ENCODE results near the gene ASRGL1.
"Not testable (repeated sequence)": the region's sequence is repeated elsewhere in the genome, so short reads cannot be mapped to it uniquely, and the experiment has no call there.

The ASRGL1 gene

DNA sequence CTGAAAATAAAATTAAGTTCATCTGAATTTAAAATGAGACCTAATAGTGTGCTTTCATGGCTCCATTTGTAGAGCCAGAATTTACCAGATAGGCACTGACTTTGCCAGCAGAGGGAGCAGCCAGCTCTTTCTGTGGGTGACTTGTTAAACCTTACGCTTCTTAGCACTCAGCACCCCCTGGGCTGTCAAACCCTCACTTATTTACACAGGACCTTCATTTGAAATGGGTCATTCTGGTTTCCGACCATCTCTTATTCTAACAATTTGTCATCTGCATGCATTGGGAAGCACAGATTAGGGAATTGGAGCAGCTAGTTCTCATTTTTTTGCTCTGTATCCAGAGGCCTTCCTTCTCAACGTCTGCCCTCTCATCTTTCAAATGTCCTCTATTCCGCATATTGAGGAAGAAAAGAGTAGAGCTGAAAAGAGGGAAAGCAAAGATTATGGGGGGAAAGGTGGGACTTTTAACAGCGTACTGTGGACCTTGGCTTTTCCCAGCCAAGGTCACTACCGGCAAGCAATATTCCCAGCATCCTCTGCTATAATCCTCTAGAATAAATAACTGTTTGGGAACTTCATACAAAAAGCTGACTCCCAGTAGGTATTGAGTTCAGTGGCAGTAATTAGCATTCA lies 3.1 kb downstream of the ASRGL1 start:
- Mint-ChIP-seq H3K27me3 (peaks cover 4% of the 10 kb centered on the region), H3K27ac (no peak overlapping the region), H3K4me3 (no peak overlapping the region), H3K36me3 (no peaks in the 10 kb centered on the region), H3K9me3 (no peaks in the 10 kb centered on the region), H3K4me1 (peaks cover 25% of the 10 kb centered on the region)

DNA sequence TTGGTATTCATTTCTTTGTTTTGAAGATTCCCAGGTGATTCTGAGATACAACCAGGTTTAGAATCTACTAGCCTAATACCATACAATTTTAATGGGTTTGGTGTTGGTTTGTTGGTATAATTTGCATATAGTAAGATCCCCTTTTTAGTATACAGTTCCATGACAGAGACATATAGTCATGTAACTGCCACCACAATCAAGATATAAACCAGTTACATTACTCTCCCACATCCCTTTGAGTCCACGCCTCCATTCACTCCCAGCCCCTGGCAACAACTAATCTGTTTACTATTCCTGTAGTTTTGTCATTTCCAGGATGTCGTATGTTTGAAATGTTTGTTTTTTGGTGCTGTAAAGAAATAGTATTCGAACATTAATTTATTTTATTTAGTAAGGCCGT lies 4.3 kb downstream of the ASRGL1 start:
- no peaks in the 10 kb centered on the region for H3K9me3 Mint-ChIP-seq
- H3K27ac Mint-ChIP-seq = no peak overlapping the region
- H3K27me3 Mint-ChIP-seq = peaks cover 4% of the 10 kb centered on the region
- H3K36me3 Mint-ChIP-seq = no peaks in the 10 kb centered on the region
- H3K4me1 Mint-ChIP-seq = peaks cover 18% of the 10 kb centered on the region
- H3K4me3 Mint-ChIP-seq = no peak overlapping the region

DNA sequence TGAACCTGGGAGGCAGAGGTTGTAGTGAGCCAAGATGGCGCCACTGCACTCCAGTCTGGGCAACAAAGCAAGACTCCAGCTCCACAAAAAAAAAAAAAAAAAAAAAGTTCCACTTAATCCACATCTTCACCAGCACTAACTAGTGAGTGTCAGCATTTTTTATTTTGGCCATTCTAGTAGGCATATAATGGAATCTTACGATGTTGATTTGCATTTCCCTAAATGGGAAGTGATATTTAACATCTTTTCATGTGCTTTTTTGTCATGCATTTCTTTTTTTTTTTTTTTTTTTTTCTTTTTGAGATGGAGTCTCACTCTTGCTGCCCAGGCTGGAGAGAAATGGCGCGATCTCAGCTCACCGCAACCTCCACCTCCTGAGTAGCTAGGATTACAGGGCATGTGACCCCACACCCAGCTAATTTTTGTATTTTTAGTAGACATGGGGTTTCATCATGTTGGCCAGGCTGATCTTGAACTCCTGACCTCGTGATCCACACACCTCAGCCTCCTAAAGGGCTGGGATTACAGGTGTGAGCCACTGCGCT lies 6.5 kb downstream of the ASRGL1 start:
- not testable (repeated sequence) for H3K9me3 Mint-ChIP-seq, H3K27ac Mint-ChIP-seq, H3K27me3 Mint-ChIP-seq, H3K4me3 Mint-ChIP-seq, H3K36me3 Mint-ChIP-seq, H3K4me1 Mint-ChIP-seq

DNA sequence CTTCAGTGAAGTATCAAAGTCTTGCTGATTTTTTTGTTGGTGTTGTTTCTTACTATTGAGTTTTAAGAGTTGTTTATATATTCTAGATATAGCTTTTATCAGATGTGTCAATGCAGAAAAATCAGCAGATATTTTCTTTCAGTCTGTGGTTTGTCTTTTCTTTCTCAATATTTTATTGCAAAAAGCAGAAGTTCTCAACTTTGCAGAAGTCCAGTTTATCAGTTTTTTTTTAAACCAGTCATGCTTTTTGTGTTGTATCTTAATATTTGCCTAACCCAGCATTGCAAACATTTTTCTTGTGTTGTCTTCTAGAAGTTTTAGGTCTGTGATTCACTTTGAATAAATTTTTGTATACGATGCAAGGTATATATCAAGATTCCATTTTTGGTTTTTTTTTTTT lies 7.0 kb downstream of the ASRGL1 start:
- no peaks in the 10 kb centered on the region for H3K27me3 Mint-ChIP-seq

DNA sequence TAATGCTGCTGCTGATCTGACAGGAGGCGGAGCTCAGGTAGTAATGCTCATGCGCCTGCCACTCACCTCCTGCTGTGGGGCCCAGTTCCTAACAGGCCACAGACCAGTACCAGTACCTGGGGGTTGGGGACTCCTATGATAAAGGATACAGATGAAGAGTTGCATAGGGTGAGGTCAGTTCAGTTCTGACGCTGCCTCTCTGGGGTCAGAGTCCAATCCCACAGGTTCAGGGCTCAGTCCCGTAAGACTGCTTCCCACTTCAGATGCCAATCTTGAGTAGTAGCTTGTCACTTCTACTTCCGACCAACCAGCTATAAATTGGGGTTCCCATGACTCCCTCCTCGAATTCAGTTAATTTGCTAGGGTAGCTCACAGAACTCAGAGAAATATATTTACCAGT lies 8.6 kb downstream of the ASRGL1 start:
- Mint-ChIP-seq H3K27me3 (no peaks in the 10 kb centered on the region), H3K9me3 (no peaks in the 10 kb centered on the region), H3K27ac (no peak overlapping the region), H3K4me3 (no peak overlapping the region), H3K4me1 (no peaks in the 10 kb centered on the region), H3K36me3 (no peaks in the 10 kb centered on the region)

More for the DNA sequence above, 7.0 kb downstream of the ASRGL1 start:
- Mint-ChIP-seq H3K4me1 (peaks cover 4% of the 10 kb centered on the region), H3K9me3 (no peaks in the 10 kb centered on the region), H3K27ac (no peak overlapping the region), H3K36me3 (no peaks in the 10 kb centered on the region), H3K4me3 (no peak overlapping the region)

DNA sequence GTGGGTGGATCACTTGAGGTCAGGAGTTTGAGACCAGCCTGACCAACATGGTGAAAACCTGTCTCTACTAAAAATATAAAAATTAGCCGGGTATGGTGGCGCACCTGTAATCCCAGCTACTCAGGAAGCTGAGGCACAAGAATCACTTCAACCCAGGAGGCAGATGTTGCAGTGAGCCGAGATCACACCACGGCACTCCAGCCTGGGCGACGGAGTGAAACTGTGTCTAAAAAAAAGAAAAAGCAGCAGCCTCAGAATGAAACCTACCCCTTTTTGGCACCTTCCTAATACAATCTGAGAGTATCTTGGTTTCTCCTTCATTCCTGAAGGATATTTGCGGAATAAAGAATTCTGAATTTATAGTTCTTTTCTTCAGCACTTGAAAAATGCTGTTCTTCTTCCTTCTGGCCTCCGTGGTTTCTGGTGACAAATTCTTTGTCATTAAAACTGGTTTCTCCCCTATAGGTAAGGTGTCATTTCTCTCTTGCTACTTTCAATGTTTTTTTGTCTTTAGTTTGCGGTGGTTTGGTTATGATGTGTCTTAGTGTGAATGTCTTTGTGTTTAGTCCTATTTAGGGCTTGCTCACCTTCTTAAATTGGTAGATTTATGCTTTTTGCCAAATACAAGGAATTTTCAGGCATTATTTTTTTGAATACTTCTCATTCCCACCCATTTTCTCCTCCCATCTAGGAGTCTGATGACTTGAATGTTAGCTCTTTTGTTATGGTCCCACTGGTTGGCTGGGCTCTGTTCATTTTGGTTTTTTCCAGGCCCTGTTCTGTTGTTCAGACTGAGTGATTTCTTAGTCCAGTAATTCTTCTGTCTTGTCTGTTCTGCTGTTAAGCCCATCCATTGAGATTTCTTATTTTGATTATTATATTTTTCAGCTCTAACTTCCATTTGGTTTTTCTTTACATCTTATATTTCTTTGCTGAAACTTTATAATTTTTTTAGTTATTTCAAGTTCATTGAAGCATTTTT lies 15.4 kb downstream of the ASRGL1 start:
- Mint-ChIP-seq H3K27ac (no peak overlapping the region), H3K9me3 (no peaks in the 10 kb centered on the region), H3K27me3 (no peaks in the 10 kb centered on the region), H3K4me3 (no peak overlapping the region), H3K36me3 (no peaks in the 10 kb centered on the region), H3K4me1 (peaks cover 6% of the 10 kb centered on the region)

DNA sequence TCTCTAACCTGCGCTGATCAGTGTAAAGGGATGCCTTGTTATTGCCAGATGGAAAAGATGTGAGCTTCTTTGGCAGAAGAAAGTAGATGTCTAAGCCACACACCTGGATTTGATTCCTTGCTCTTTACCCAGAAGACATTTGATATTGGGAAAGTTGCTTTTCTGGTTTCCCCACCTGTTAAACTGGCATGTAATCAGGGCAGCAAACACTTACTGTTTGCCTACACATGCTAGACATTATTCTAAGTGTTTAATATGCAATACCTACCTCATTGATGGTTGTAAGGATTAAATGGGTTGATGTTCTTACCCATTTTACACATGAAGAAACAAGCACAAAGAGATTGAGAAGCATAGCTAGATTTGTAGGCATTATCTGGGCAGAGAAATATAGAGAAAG lies 16.6 kb downstream of the ASRGL1 start:
- Mint-ChIP-seq H3K9me3 (no peaks in the 10 kb centered on the region), H3K36me3 (no peaks in the 10 kb centered on the region), H3K4me3 (no peak overlapping the region), H3K4me1 (peaks cover 6% of the 10 kb centered on the region), H3K27ac (no peak overlapping the region), H3K27me3 (no peaks in the 10 kb centered on the region)

DNA sequence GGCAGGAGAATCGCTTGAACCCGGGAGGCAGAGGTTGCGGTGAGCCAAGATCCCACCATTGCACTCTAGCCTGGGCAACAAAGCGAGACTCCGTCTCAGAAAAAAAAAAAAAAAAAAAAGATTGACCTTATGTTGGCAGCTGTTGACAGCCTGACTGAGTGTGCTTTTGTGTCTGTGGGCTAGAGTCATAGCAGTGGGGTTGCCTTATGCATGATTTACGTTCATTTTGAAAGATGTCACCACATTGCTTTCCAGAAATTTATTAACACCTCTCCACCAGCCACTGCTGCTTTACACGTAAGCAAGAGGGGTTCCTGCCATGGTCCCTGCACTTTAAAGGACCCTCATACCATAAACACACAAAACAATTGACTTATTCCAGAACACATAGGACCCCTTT lies 21.0 kb downstream of the ASRGL1 start:
- no peaks in the 10 kb centered on the region for H3K4me1 Mint-ChIP-seq
- H3K9me3 Mint-ChIP-seq = no peaks in the 10 kb centered on the region

DNA sequence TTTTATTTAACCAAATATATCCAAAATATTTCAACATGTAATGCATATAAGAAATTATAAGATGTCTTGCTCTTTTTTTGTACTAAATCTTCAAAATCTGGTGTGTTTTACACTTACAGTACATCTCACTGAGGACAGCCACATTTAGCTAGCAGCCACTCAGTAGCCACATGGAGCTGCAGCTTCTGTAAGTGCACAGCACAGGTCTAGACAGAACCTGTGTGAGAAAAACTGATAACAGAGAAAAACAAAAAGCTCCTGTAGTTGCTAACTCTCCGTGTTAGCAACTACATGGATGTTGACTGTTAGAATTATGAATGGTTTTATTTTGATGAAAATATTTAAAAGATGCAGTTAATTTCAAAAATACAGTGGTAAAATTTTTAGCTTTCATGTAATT lies 22.2 kb downstream of the ASRGL1 start:
- H3K4me3 Mint-ChIP-seq = no peak overlapping the region

More for the DNA sequence above, 21.0 kb downstream of the ASRGL1 start:
- Mint-ChIP-seq H3K4me3 (no peak overlapping the region), H3K27ac (no peak overlapping the region), H3K36me3 (no peaks in the 10 kb centered on the region), H3K27me3 (no peaks in the 10 kb centered on the region)

DNA sequence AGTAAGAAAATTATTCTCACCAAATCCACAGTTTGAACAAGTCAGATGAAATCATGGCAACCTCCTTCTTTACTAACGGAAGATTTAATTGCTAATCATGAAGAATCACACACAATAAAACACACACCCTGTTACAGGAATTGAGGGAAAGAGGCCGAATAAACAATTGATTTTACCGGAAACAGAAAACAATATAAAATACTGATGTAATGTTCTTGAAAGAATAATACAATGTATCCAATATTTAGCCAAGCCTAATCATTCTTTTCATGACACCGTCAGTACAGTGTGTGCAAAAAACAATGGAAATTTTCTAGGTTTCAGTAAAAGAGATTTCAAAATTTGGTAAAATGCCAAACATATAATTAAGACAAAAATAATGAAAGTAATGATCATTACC lies 23.4 kb downstream of the ASRGL1 start:
- Mint-ChIP-seq H3K27me3 (no peaks in the 10 kb centered on the region), H3K27ac (no peak overlapping the region), H3K4me1 (no peaks in the 10 kb centered on the region), H3K9me3 (no peaks in the 10 kb centered on the region), H3K4me3 (no peak overlapping the region), H3K36me3 (no peaks in the 10 kb centered on the region)

More for the DNA sequence above, 22.2 kb downstream of the ASRGL1 start:
- H3K4me1 Mint-ChIP-seq = no peaks in the 10 kb centered on the region
- no peak overlapping the region for H3K27ac Mint-ChIP-seq
- no peaks in the 10 kb centered on the region for H3K27me3 Mint-ChIP-seq
- H3K9me3 Mint-ChIP-seq = no peaks in the 10 kb centered on the region
- no peaks in the 10 kb centered on the region for H3K36me3 Mint-ChIP-seq

DNA sequence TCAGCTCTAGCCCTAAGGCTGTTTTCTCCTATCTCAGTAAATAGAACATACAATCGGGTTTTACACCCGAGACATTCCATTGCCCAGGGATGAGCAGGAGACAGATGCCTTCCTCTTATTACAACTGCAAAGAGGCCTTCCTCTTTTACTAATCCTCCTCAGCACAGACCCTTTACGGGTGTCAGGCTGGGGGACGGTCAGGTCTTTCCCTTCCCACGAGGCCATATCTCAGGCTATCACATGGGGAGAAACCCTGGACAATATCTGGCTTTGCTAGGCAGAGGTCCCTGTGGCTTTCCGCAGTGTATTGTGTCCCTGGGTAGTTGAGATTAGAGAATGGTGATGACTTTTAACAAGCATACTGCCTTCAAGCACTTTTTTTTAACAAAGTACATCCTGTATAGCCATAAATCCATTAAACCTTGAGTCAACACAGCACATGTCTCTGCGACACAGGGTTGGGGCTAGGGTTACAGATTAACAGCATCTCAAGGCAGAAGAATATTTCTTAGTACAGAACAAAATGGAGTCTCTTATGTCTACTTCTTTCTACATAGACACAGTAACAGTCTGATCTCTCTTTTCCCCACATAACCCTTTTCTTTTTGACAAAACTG lies 31.7 kb downstream of the ASRGL1 start:
- not testable (repeated sequence) for H3K4me3 Mint-ChIP-seq, H3K36me3 Mint-ChIP-seq, H3K4me1 Mint-ChIP-seq, H3K9me3 Mint-ChIP-seq, H3K27me3 Mint-ChIP-seq, H3K27ac Mint-ChIP-seq

DNA sequence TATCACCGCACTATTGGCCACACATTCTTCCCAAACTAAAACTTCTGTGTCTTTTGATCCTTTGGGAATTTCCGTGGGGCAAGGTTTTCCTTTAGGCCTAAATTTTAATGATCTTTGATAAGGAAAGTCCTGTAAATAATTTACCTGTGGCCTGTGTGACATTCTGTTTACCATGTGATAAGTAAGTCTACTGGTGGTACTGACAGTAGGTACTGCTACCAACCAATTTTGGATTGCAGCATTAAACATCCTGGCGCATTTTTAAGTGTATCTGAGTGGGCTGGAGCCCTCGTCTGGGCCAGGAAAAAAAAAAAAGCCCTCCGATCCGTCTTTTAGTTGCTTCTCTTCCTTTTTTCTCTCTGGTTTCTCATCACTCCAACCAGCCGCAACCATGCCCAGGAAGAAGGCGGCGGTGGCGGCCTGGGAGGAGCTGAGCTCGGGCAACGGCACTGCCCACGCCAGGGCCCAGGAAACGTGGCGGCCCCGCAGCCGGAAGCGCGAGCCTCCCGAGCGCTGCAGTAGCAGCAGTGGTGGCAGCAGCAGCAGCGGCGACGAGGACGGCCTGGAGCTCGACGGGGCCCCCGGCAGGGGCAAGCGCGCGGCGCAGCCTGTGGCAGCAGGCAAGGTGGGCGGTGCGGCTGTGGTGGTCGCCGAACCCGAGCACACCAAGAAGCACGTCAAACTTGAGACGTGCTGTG lies 33.6 kb downstream of the ASRGL1 start:
- peak overlapping the region; percentile 85 for H3K27ac Mint-ChIP-seq
- H3K4me3 Mint-ChIP-seq = peak overlapping the region; percentile 70
- no peaks in the 10 kb centered on the region for H3K9me3 Mint-ChIP-seq
- no peaks in the 10 kb centered on the region for H3K36me3 Mint-ChIP-seq
- no peaks in the 10 kb centered on the region for H3K27me3 Mint-ChIP-seq
- H3K4me1 Mint-ChIP-seq = peaks cover 6% of the 10 kb centered on the region

DNA sequence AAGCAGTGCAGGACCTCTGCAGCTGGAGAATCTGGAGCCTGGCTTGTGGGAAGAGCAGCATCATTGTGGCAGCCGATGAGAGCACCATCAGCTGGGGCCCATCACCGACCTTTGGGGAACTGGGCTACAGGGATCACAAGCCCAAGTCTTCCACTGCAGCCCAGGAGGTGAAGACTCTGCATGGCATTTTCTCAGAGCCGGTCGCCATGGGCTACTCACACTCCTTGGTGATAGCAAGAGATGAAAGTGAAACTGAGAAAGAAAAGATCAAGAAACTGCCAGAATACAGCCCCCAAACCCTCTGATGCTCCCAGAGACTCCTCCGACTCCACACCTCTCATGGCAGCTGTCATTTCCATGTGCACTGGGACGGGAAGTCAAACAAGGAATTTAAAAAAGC lies 35.6 kb downstream of the ASRGL1 start:
- Mint-ChIP-seq H3K4me1 (peaks cover 3% of the 10 kb centered on the region), H3K36me3 (no peaks in the 10 kb centered on the region), H3K27ac (no peak overlapping the region), H3K9me3 (no peaks in the 10 kb centered on the region), H3K4me3 (no peak overlapping the region), H3K27me3 (no peaks in the 10 kb centered on the region)

DNA sequence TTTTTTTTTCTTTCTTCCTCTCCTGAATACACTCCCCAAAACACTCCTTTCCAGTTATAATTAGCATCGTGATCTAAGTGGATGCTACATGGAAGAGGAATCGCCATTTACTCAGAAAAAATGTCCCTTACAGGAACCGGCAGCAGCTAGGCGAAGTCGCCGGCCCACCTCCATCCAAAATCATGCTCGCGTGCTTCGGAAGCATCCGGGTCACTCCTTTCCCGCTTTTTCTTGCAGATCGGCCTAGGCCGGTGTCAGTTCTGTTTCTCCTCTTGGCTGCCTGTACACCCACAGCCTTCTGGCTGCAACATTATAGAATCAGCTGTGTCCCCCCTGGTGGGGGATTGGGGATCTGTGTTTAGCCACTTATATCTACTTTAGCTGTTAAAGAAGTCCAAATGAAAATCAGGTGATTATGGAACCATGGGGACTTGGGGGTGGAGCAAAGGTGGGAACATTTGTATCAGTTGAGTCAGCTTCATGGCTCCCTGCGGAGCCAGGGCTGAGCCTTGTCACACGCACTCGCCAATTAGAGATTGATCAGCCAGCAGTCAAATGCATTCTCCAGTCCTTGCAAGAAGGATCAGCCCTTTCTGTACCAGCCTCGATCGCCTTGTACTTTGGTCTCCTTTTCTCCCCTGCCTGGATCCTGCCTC lies 36.3 kb downstream of the ASRGL1 start:
- no peaks in the 10 kb centered on the region for H3K36me3 Mint-ChIP-seq
- H3K9me3 Mint-ChIP-seq = no peaks in the 10 kb centered on the region
- no peak overlapping the region for H3K27ac Mint-ChIP-seq
- peaks cover 3% of the 10 kb centered on the region for H3K4me1 Mint-ChIP-seq
- no peak overlapping the region for H3K4me3 Mint-ChIP-seq
- no peaks in the 10 kb centered on the region for H3K27me3 Mint-ChIP-seq

DNA sequence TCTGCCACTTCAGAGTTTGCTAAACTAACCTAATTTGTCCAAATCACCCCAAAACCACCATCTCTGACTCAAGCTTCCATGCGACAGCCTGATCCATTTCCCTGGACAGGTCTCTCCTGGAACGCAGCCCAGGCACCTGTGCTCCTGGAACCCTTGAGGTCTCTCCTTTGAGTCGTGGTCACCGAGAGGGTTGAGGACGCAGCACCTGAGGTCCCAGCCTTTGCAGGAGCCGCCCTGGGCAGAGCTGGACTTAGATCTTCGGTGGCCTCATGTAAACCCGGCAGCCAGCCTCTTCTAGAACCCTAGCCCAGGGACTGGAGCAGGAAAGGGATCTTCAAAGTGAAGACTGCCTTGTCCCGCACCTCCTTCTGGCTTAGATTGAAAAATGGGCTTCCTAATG lies 37.6 kb downstream of the ASRGL1 start:
- Mint-ChIP-seq H3K27ac (no peak overlapping the region), H3K9me3 (no peaks in the 10 kb centered on the region), H3K4me3 (no peak overlapping the region), H3K27me3 (no peaks in the 10 kb centered on the region), H3K36me3 (no peaks in the 10 kb centered on the region), H3K4me1 (peaks cover 3% of the 10 kb centered on the region)

Measured in activated naive CD4-positive, alpha-beta T cell treated with anti-CD3 and anti-CD28 coated beads, Interleukin-2, amount 50 U/mL, for 24 hours (primary cell).